ENCODE results near the gene TBX19. TPM values are rescaled to one million over a fixed set of nuclear protein-coding genes. Genes with fewer than 3 reads are reported as not detected.
A peak's percentile ranks its signal among the peaks of the same experiment; 100 is the strongest.
"Not testable (repeated sequence)": the region's sequence is repeated elsewhere in the genome, so short reads cannot be mapped to it uniquely, and the experiment has no call there.

Gene TBX19
- total RNA-seq, 4 donors from 2014 or later = 0.12 to 0.53 (median 0.36) TPM; not detected in 1

DNA sequence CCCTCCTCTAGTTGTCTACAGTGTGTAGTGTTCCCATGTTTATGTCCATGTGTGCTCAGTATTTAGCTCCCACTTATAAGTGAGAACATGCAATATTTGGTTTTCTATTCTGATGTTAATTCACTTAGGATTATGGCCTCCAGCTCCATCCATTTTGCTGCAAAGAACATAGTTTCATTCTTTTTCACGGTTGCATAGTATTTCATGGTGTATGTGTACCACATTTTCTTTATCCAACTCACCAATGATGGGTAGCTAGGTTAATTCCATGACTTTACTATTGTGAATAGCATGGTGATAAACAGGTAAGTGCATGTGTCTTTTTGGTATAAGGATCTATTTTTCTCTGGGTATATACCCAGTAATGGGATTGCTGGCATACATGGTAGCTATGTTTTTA, 67.0 kb downstream of the TBX19 start:
- DNase-seq (no peak), ATAC-seq (no peak)
- Histone ChIP-seq H3K4me1 (peaks cover 0 to 6% of the 10 kb centered on the region in 2 donors), H3K36me3 (no peaks in the 10 kb centered on the region), H3K9me3 (no peaks in the 10 kb centered on the region), H3K4me3 (no peak overlapping the region), H3K27me3 (no peaks in the 10 kb centered on the region), H3K27ac (no peak overlapping the region)
- intact Hi-C loops (cut with DNase I; ENCODE audit: low total_unique reads) (loop anchor here (10.0 kb wide), 2 partner anchors 1197 to 1447 kb away; partner anchors contain the start of gene METTL18), in situ Hi-C loops (cut with MboI; ENCODE audit: low sequenced_read_pairs in 4 of 4) (loop anchor here in 3 of 4 donors (10.0 to 25.0 kb wide), 5 partner anchors 215 to 1190 kb away; partner anchors contain the start of gene XCL1 (in 2 of the 3))
- no peak for TF ChIP-seq POLR2A (IDR thresholded peaks at IDR 0.05)
- no peak for TF ChIP-seq CTCF (IDR thresholded peaks at IDR 0.05 in 4 of 5, conservative IDR thresholded peaks at IDR 0.05 in 1 of 5)

GRCh38 chr1:168348146-168348709, 67.6 kb downstream of the TBX19 start:
- Histone ChIP-seq H3K36me3 (no peaks in the 10 kb centered on the region), H3K27ac (peak overlapping the region in 2 of 4 donors; percentile 31 to 37), H3K4me3 (peak overlapping the region; percentile 42 to 56 (median 50)), H3K4me1 (peaks cover 0 to 1% of the 10 kb centered on the region in 2 donors), H3K9me3 (no peaks in the 10 kb centered on the region), H3K27me3 (no peaks in the 10 kb centered on the region)
- in situ Hi-C loops (cut with MboI; ENCODE audit: low sequenced_read_pairs in 4 of 4) (loop anchor here in 3 of 4 donors (10.0 to 25.0 kb wide), 5 partner anchors 214 to 1189 kb away; partner anchors contain the start of gene XCL1 (in 2 of the 3)), intact Hi-C loops (cut with DNase I; ENCODE audit: low total_unique reads) (loop anchor here (10.0 kb wide), 2 partner anchors 1197 to 1447 kb away; partner anchors contain the start of gene METTL18)
- DNase-seq (no peak), ATAC-seq (no peak)
- no peak for TF ChIP-seq CTCF (IDR thresholded peaks at IDR 0.05 in 4 of 5, conservative IDR thresholded peaks at IDR 0.05 in 1 of 5)
- TF ChIP-seq POLR2A (IDR thresholded peaks at IDR 0.05) = no peak

DNA sequence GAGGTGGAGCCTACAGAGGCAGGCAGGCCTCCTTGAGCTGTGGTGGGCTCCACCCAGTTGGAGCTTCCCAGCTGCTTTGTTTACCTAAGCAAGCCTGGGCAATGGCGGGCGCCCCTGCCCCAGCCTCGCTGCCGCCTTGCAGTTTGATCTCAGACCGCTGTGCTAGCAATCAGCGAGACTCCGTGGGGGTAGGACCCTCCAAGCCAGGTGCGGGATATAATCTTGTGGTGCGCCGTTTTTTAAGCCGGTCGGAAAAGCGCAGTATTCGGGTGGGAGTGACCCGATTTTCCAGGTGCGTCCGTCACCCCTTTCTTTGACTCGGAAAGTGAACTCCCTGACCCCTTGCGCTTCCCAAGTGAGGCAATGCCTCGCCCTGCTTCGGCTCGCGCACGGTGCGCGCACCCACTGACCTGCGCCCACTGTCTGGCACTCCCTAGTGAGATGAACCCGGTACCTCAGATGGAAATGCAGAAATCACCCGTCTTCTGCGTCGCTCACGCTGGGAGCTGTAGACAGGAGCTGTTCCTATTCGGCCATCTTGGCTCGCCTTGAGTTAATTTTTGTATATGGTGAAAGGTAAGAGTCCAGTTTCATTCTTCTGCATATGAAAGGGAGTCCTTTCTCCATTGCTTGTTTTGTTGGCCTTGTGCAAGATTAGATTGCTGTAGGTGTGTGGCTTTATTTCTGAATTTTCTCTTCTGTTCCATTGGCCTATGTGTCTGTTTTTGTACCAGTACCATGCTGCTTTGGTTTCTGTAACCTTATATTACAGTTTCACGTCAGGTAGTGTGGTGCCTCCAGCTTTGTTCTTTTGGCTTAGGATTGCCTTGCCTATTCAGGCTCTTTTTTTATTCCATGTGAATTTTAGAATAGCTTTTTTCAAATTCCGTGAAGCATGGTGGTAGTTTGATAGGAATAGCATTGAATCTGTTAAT, 73.9 kb downstream of the TBX19 start:
- H3K27ac ChIP-seq; ATAC-seq; H3K36me3 ChIP-seq; H3K9me3 ChIP-seq; H3K27me3 ChIP-seq; DNase-seq; H3K4me3 ChIP-seq; in situ Hi-C loops (cut with MboI; ENCODE audit: low sequenced_read_pairs in 4 of 4); H3K4me1 ChIP-seq; intact Hi-C loops (cut with DNase I; ENCODE audit: low total_unique reads): not testable (repeated sequence)

DNA sequence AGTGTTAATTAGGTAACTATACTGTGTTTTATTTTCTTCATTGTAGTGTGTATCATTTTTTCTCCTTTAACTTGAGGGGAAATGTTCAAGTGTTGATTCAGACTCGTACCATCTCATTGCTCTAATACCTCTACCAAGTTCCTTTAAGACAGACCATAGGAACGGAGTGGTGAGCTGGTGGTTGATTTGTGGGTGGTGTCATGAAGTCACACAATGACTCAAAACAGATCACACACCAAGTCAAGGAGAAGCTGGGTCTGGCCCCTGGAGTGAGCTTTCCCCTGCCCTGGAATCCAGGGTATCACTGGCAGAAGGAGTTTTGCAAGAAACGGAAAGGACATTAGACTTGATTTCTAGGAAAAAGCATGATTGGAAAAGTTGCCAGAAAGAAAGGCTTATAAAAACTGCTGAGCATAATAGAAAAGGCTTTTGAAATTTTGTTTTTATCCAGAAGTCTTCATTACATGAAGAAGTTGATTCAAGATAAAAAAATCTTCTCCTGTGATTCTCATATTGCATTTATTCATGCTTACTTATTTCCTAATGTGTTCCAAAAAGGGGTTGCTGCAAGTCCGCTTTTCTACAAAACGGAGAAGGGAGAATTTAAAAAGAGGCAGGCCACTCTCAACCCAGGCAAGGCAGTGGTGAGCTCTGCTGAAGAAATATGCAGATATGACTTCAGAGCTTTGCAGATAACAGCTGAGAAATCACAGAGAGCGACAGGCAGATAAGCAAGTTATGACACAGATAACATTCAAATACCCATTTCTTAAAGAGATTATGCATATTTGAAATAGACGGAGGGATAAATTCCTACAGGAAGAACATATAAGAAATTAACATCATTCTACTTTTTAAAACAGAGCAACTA, 79.7 kb downstream of the TBX19 start:
- Histone ChIP-seq H3K27ac (no peak overlapping the region), H3K36me3 (no peaks in the 10 kb centered on the region), H3K4me3 (no peak overlapping the region), H3K4me1 (no peaks in the 10 kb centered on the region), H3K9me3 (no peaks in the 10 kb centered on the region), H3K27me3 (no peaks in the 10 kb centered on the region)
- intact Hi-C loops (cut with DNase I; ENCODE audit: low total_unique reads) = no loop called here
- DNase-seq (no peak), ATAC-seq (no peak)
- no peak for TF ChIP-seq POLR2A (IDR thresholded peaks at IDR 0.05)
- no peak for TF ChIP-seq CTCF (IDR thresholded peaks at IDR 0.05 in 4 of 5, conservative IDR thresholded peaks at IDR 0.05 in 1 of 5)
- in situ Hi-C loops (cut with MboI; ENCODE audit: low sequenced_read_pairs in 4 of 4) = no loop called here
